Endothelial cell of umbilical vein (primary cell): Measurements from ENCODE around the gene CACNA1S. TPM values are rescaled to one million over a fixed set of nuclear protein-coding genes. Genes with fewer than 3 reads are reported as not detected.

Experiments
- BruUV-seq: library from RNA; stranded (reverse); fragments of 400-500 nt; replicated peaks from 2 replicates; lab custom pipeline; 2021; lab: Mats Ljungman, UMichigan
- CTCF ChIA-PET: fragments of 300-600, 350-600 bp; sonication (Branson Sonifier 250); formaldehyde crosslinking; loops from one replicate; lab custom pipeline; 2021; ENCODE audit warnings: antibody characterized with exemption, inconsistent platforms; lab: Charles Lee
- POLR2A ChIA-PET: fragments of 300-600, 350-600 bp; sonication (Branson Sonifier 250); formaldehyde crosslinking; loops from one replicate; lab custom pipeline; 2021; ENCODE audit warnings: antibody characterized with exemption, inconsistent platforms; lab: Charles Lee
- DNase-seq: peaks from one replicate; pipeline ENCODE4 v3.0.0-alpha.2; 2011; ENCODE audit warnings: low read depth, low spot score
- FAIRE-seq: peaks from 2 replicates; lab custom pipeline; 2011; peaks lifted over from hg19 to GRCh38; lab: Jason Lieb, UNC
- H2AFZ ChIP-seq: 2 replicates; pipeline ENCODE4 v1.6.0; 2012; ENCODE audit warnings: low read depth, low read length, control low read depth, inconsistent platforms
- H3K27ac ChIP-seq: 2 replicates; pipeline ENCODE4 v1.5.1; 2011; ENCODE audit warnings: low read depth, mild to moderate bottlenecking, control low read depth, low read length, moderate library complexity; ENCODE audit not compliant: insufficient read depth
- H3K27me3 ChIP-seq, 2 experiments: 2 replicates each; pipeline versions ENCODE4 v1.6.0 to v1.6.1; 2011; ENCODE audit warnings: low read length in 2 of 2, mixed read lengths in 1 of 2; ENCODE audit not compliant: control insufficient read depth in 2 of 2, insufficient read depth in 2 of 2
- H3K36me3 ChIP-seq, 2 experiments: 2 replicates in 1 of 2; 3 replicates in 1 of 2; pipeline ENCODE4 v1.5.1; 2011; ENCODE audit warnings: low read length in 2 of 2, mild to moderate bottlenecking in 1 of 2, moderate library complexity in 1 of 2; ENCODE audit not compliant: control insufficient read depth in 2 of 2, insufficient read depth in 2 of 2; ENCODE audit errors: extremely low read depth in 1 of 2
- H3K4me1 ChIP-seq: 3 replicates; pipeline ENCODE4 v1.5.1; 2011; ENCODE audit warnings: mild to moderate bottlenecking, low read length; ENCODE audit not compliant: control insufficient read depth, insufficient read depth; ENCODE audit errors: extremely low read depth
- H3K4me2 ChIP-seq: 2 replicates; pipeline ENCODE4 v1.6.1; 2011; ENCODE audit warnings: low read length, control low read depth, mixed read lengths; ENCODE audit not compliant: insufficient read depth
- H3K4me3 ChIP-seq, 3 experiments: fragments of 200-600 bp in 1 of 3; sonication (generic), shearing (Covaris generic) in 1 of 3; replicated peaks in 1 of 3; 2 replicates each; pipeline ENCODE4 v1.5.1; 2011 to 2016; ENCODE audit warnings: control low read depth in 3 of 3, low read length in 3 of 3, mild to moderate bottlenecking in 2 of 3, inconsistent platforms in 1 of 3, low read depth in 1 of 3, moderate library complexity in 1 of 3; ENCODE audit not compliant: insufficient read depth in 1 of 3
- H3K79me2 ChIP-seq: 2 replicates; pipeline ENCODE4 v1.6.0; 2012; ENCODE audit warnings: low read length, inconsistent platforms; ENCODE audit not compliant: control insufficient read depth, insufficient read depth
- H3K9ac ChIP-seq: replicated peaks from 2 replicates; pipeline ENCODE3; 2011; ENCODE audit warnings: low read length, control low read depth; ENCODE audit not compliant: insufficient read depth; ENCODE audit errors: extremely low read depth
- H3K9me1 ChIP-seq: replicated peaks from 3 replicates; pipeline ENCODE4 v1.6.0; 2011; ENCODE audit warnings: mild to moderate bottlenecking, low read length; ENCODE audit not compliant: control insufficient read depth, insufficient read depth; ENCODE audit errors: extremely low read depth
- H3K9me3 ChIP-seq: replicated peaks from 2 replicates; pipeline ENCODE4 v1.5.1; 2012; ENCODE audit warnings: low read length, inconsistent platforms; ENCODE audit not compliant: control insufficient read depth, insufficient read depth
- H4K20me1 ChIP-seq: replicated peaks from 2 replicates; pipeline ENCODE3; 2011; ENCODE audit warnings: mild to moderate bottlenecking, low read length; ENCODE audit not compliant: control insufficient read depth, insufficient read depth; ENCODE audit errors: extremely low read depth
- CTCF ChIP-seq, 2 donors: IDR thresholded peaks; 1 replicate in 1 of 2; 2 replicates in 1 of 2; pipeline ENCODE4 v1.5.1; 2011; ENCODE audit warnings: low read length in 2 of 2, mild to moderate bottlenecking in 2 of 2, moderate library complexity in 2 of 2, control low read depth in 1 of 2, inconsistent platforms in 1 of 2, low read depth in 1 of 2; ENCODE audit not compliant: insufficient read depth in 1 of 2; ENCODE audit errors: extremely low read depth in 1 of 2
- EZH2 ChIP-seq: IDR thresholded peaks from 2 replicates; pipeline ENCODE4 v1.6.1; 2012; ENCODE audit warnings: borderline replicate concordance, low read depth, mild to moderate bottlenecking, moderate library complexity, low read length, inconsistent platforms; ENCODE audit not compliant: severe bottlenecking
- FOS ChIP-seq: IDR thresholded peaks from 2 replicates; pipeline ENCODE4 v1.6.1; 2011; ENCODE audit warnings: mild to moderate bottlenecking, low read length, moderate library complexity, borderline replicate concordance; ENCODE audit not compliant: insufficient read depth
- GATA2 ChIP-seq: IDR thresholded peaks from 2 replicates; pipeline ENCODE4 v1.7.0; 2011; ENCODE audit warnings: low read depth, mild to moderate bottlenecking, moderate library complexity, mixed read lengths, low read length; ENCODE audit not compliant: insufficient read length, insufficient read depth
- JUN ChIP-seq: IDR thresholded peaks from 2 replicates; pipeline ENCODE4 v1.6.1; 2011; ENCODE audit warnings: borderline replicate concordance, low read depth; ENCODE audit not compliant: insufficient read length, insufficient read depth
- MAX ChIP-seq: IDR thresholded peaks from 2 replicates; pipeline ENCODE4 v1.6.1; 2011; ENCODE audit not compliant: insufficient read depth, insufficient read length
- MYC ChIP-seq: IDR thresholded peaks from one replicate; pipeline ENCODE4 v1.6.1; 2011; ENCODE audit warnings: mild to moderate bottlenecking, low read depth, low read length
- POLR2A ChIP-seq: IDR thresholded peaks from 2 replicates; pipeline ENCODE4 v1.6.1; 2012; ENCODE audit warnings: low read depth, mild to moderate bottlenecking, control low read depth, low read length
- POLR2AphosphoS5 ChIP-seq: IDR thresholded peaks from 2 replicates; pipeline ENCODE4 v1.6.1; 2012; ENCODE audit warnings: low read depth, mild to moderate bottlenecking, control low read depth, low read length, moderate library complexity; ENCODE audit not compliant: insufficient read depth
- dilution Hi-C: fragments of 300-500 bp; cut with MboI; formaldehyde crosslinking; loops from one replicate; pipeline ENCODE4 v1.15.0; 2019; ENCODE audit warnings: low sequenced_read_pairs; ENCODE audit not compliant: extremely low pct_ligation_motif_present
- intact Hi-C: fragments of 100-400 bp; cut with micrococcal nuclease; formaldehyde crosslinking; loops from one replicate; pipeline ENCODE4 v1.10.0; 2022
- polyA plus RNA-seq, 4 experiments: library from polyadenylated mRNA; depleted of rRNA in 3 of 4; stranded (reverse) in 3 of 4; unstranded in 1 of 4; fragments of >200 nt; gene quantifications; 2 replicates each; pipeline versions ENCODE4 v1.2.1 to v1.2.3, GENCODE V29; 2011 to 2012; ENCODE audit warnings: missing spikeins in 1 of 4
- total RNA-seq: library from RNA; stranded (reverse); gene quantifications from 2 replicates; pipeline ENCODE4 v1.2.3, GENCODE V29; 2021

The CACNA1S gene
- total and polyA plus RNA-seq, 2 donors (not counting 3 experiments of a cell fraction or from before 2014, with no cell fraction given) = not detected

GRCh38 chr1:201138311-201138840 is 26.1 kb upstream of the CACNA1S start:
- Histone ChIP-seq H3K4me3 (no peak overlapping the region), H3K9me1 (no peaks in the 10 kb centered on the region), H3K79me2 (no peaks in the 10 kb centered on the region), H3K4me1 (no peaks in the 10 kb centered on the region), H4K20me1 (no peaks in the 10 kb centered on the region), H3K27me3 (no peaks in the 10 kb centered on the region), H2AFZ (no peak overlapping the region), H3K4me2 (no peak overlapping the region), H3K9ac (no peak overlapping the region), H3K27ac (no peak overlapping the region), H3K9me3 (no peaks in the 10 kb centered on the region), H3K36me3 (peaks cover 0 to 33% of the 10 kb centered on the region in 2 experiments)
- intact Hi-C loops = no loop called here
- ChIA-PET POLR2A (interaction anchor here (0.6 kb wide), 1 partner anchor 60 kb away, joined by 5 read pairs; no protein-coding TSS in a partner anchor), CTCF (interaction anchor here (0.8 to 2.1 kb wide), 3 partner anchors 11 to 19 kb away, joined by 3 to 9 read pairs (median 3); partner anchors contain the start of gene ASCL5)
- FAIRE-seq (no peak), DNase-seq (no peak)
- dilution Hi-C loops = no loop called here
- no TSS peak for BruUV-seq
- TF ChIP-seq MYC = no peak
- no peak for TF ChIP-seq GATA2
- no peak for TF ChIP-seq EZH2
- TF ChIP-seq POLR2A = no peak
- no peak for TF ChIP-seq CTCF (IDR thresholded peaks at IDR 0.05; ENCODE audit: extremely low read depth in 1 of 2, insufficient read depth in 1 of 2, low read depth in 1 of 2, low read length in 2 of 2)
- no peak for TF ChIP-seq FOS
- TF ChIP-seq POLR2AphosphoS5 = no peak
- no peak for TF ChIP-seq MAX
- TF ChIP-seq JUN = no peak
